MCF 10A (cell line): ENCODE measurements around the gene ELAVL2. TPM values are rescaled to one million over a fixed set of nuclear protein-coding genes. Genes with fewer than 3 reads are reported as not detected.

Source experiments
- BruUV-seq: library from RNA; stranded (reverse); fragments of 400-500 nt; replicated peaks from 2 replicates; lab custom pipeline; 2021; lab: Mats Ljungman, UMichigan
- CTCF ChIA-PET: fragments of 300-600 bp; sonication (Branson Sonifier 250); formaldehyde crosslinking; extraction: SDS; loops from one replicate; lab custom pipeline; 2021; ENCODE audit warnings: antibody characterized with exemption, inconsistent platforms; lab: Yijun Ruan, JAX
- POLR2A ChIA-PET: fragments of 300-600, 350-650 bp; sonication (Branson Sonifier 250); formaldehyde crosslinking; extraction: SDS; loops from one replicate; lab custom pipeline; 2020; ENCODE audit warnings: antibody characterized with exemption, inconsistent platforms; lab: Yijun Ruan, JAX
- DNase-seq: peaks from one replicate; pipeline ENCODE4 v3.0.0-alpha.2; 2018; ENCODE audit not compliant: unreplicated experiment
- H3K27ac Mint-ChIP-seq: one replicate; pipeline ENCODE4 v1.8.0; 2022; ENCODE audit warnings: mild to moderate bottlenecking, low read depth, mixed read lengths; ENCODE audit not compliant: unreplicated experiment
- H3K27me3 Mint-ChIP-seq: one replicate; pipeline ENCODE4 v1.8.0; 2022; ENCODE audit warnings: mixed read lengths; ENCODE audit not compliant: insufficient read depth, unreplicated experiment
- H3K36me3 Mint-ChIP-seq: one replicate; pipeline ENCODE4 v1.8.0; 2022; ENCODE audit warnings: mild to moderate bottlenecking, moderate library complexity, mixed read lengths; ENCODE audit not compliant: insufficient read depth, unreplicated experiment
- H3K4me1 Mint-ChIP-seq: one replicate; pipeline ENCODE4 v1.8.0; 2022; ENCODE audit warnings: mixed read lengths; ENCODE audit not compliant: insufficient read depth, unreplicated experiment
- H3K4me3 Mint-ChIP-seq: one replicate; pipeline ENCODE4 v1.8.0; 2022; ENCODE audit warnings: mild to moderate bottlenecking, moderate library complexity, mixed read lengths; ENCODE audit not compliant: unreplicated experiment
- H3K9me3 Mint-ChIP-seq: one replicate; pipeline ENCODE4 v1.8.0; 2022; ENCODE audit warnings: mixed read lengths; ENCODE audit not compliant: unreplicated experiment
- intact Hi-C: fragments of 100-400 bp; cut with micrococcal nuclease; formaldehyde crosslinking; loops from 2 replicates; pipeline ENCODE4 v1.14.1; 2022
- total RNA-seq: library from RNA; stranded (reverse); gene quantifications from 2 replicates; pipeline ENCODE4 v1.2.3, GENCODE V29; 2022
- TF ChIP-seq, protein P1 (sequence below): fragments of 200-600 bp; IDR thresholded peaks from one replicate; pipeline ENCODE4 v1.8.0; 2022; ENCODE audit warnings: antibody characterized with exemption, mild to moderate bottlenecking; ENCODE audit not compliant: unreplicated experiment

ELAVL2 gene
- total RNA-seq, 1 experiment from 2014 or later = 6.0 TPM

GRCh38 chr9:23829580-23830475 is 3.8 kb upstream of the ELAVL2 start:
- H3K27ac Mint-ChIP-seq = no peak overlapping the region
- H3K36me3 Mint-ChIP-seq = no peaks in the 10 kb centered on the region
- H3K9me3 Mint-ChIP-seq = no peaks in the 10 kb centered on the region
- no TSS peak for BruUV-seq
- POLR2A ChIA-PET = interaction anchor here (0.6 kb wide), 1 partner anchor 11 kb away, joined by 4 read pairs; no protein-coding TSS in a partner anchor
- H3K4me3 Mint-ChIP-seq = peak overlapping the region; percentile 42
- CTCF ChIA-PET = no interaction called here
- peaks cover 28% of the 10 kb centered on the region for H3K27me3 Mint-ChIP-seq
- H3K4me1 Mint-ChIP-seq = no peaks in the 10 kb centered on the region
- TF ChIP-seq, protein P1, sequence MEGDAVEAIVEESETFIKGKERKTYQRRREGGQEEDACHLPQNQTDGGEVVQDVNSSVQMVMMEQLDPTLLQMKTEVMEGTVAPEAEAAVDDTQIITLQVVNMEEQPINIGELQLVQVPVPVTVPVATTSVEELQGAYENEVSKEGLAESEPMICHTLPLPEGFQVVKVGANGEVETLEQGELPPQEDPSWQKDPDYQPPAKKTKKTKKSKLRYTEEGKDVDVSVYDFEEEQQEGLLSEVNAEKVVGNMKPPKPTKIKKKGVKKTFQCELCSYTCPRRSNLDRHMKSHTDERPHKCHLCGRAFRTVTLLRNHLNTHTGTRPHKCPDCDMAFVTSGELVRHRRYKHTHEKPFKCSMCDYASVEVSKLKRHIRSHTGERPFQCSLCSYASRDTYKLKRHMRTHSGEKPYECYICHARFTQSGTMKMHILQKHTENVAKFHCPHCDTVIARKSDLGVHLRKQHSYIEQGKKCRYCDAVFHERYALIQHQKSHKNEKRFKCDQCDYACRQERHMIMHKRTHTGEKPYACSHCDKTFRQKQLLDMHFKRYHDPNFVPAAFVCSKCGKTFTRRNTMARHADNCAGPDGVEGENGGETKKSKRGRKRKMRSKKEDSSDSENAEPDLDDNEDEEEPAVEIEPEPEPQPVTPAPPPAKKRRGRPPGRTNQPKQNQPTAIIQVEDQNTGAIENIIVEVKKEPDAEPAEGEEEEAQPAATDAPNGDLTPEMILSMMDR = no peak
- DNase-seq = peak; percentile 33
- intact Hi-C loops = loop anchor here (10.0 kb wide), 4 partner anchors 145 to 1845 kb away; partner anchors contain the start of gene TUSC1

DNA sequence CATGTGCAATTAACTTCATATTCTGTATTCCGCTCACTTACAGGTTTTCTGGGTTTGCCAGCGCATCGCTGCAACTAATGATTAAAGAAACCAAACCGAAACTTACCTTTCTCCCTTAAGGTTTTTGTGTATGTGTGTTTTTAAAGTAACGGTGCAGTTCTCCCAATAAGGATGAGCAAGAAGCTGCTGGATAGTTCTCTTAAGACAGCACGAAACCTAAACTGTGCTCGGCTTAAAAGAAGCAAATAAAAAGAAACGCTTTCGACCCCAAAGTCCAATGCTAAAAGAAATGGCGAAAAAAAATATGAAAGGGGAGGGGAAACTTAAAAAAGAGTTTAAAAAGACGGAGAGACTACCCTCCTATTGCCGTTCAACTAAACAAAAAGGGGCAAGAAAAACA is 340 bp downstream of the ELAVL2 start:
- TF ChIP-seq, protein P1 = no peak
- CTCF ChIA-PET = interaction anchor here (0.7 kb wide), 1 partner anchor 9 kb away, joined by 3 read pairs; no protein-coding TSS in a partner anchor

GRCh38 chr9:23824830-23825591 is 1.0 kb downstream of the ELAVL2 start:
- H3K9me3 Mint-ChIP-seq = no peaks in the 10 kb centered on the region
- H3K27me3 Mint-ChIP-seq = peaks cover 4% of the 10 kb centered on the region
- TF ChIP-seq, protein P1 = no peak
- ChIA-PET POLR2A (interaction anchor here (0.5 to 3.5 kb wide), 9 partner anchors 10 to 1083 kb away, joined by 3 to 39 read pairs (median 3); no protein-coding TSS in a partner anchor), CTCF (interaction anchor here (0.6 to 1.0 kb wide), 2 partner anchors 120 to 141 kb away, joined by 3 read pairs; no protein-coding TSS in a partner anchor)
- intact Hi-C loops = loop anchor here (10.0 kb wide), 4 partner anchors 140 to 1850 kb away; partner anchors contain the start of gene TUSC1
- no peaks in the 10 kb centered on the region for H3K36me3 Mint-ChIP-seq
- peak; percentile 30 for DNase-seq
- BruUV-seq = no TSS peak
- no peak overlapping the region for H3K4me3 Mint-ChIP-seq
- H3K4me1 Mint-ChIP-seq = peaks cover under 1% of the 10 kb centered on the region
- no peak overlapping the region for H3K27ac Mint-ChIP-seq

More for the DNA sequence above, 340 bp downstream of the ELAVL2 start:
- Mint-ChIP-seq H3K4me1 (no peaks in the 10 kb centered on the region), H3K4me3 (no peak overlapping the region), H3K27me3 (peaks cover 11% of the 10 kb centered on the region), H3K9me3 (no peaks in the 10 kb centered on the region), H3K36me3 (no peaks in the 10 kb centered on the region), H3K27ac (no peak overlapping the region)
- DNase-seq = peak; percentile 17
- POLR2A ChIA-PET = interaction anchor here (0.7 to 3.5 kb wide), 12 partner anchors 10 to 142 kb away, joined by 3 to 39 read pairs (median 3); no protein-coding TSS in a partner anchor
- BruUV-seq = no TSS peak
- intact Hi-C loops = loop anchor here (10.0 kb wide), 4 partner anchors 141 to 1849 kb away; partner anchors contain the start of gene TUSC1
